ENCODE results near the gene KRTAP10-10.

DNA sequence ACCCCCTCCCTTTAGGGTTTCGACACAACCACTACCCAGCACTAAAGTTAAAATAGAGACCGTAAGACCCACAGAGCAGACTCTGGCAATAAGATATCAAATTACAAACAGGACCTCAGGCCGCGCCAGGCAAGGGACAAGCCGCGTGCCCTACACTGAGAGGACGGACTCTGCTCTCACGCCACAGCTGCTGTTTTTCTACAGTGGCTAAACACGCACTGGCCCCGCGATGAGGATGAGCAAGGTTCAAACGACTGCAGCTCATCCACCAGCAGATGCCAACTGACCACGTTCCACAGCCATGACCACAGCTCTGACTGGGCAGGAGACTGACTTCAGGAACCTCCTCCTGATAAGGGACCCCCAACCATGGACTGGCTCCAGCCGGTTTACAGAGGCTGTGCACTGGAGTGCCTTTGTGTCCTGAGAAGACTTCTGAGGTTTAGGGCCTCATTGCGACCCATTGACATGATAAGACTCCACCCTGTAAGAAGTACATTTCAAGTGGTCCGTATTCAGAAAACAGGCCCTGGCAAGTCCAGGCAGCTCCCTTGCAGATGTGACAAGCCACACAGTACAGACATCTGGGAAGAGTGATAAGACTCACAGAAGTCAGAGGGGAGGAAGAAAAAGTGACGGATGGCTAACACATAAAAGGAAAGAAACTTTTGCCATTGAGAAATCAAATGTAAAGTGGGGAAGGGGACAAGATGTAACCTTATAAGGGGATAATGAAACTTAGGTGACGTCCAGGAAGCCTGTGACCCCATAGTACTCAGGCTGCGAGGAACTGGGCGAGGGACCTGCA is 43.4 kb upstream of the KRTAP10-10 start:
- TF ChIP-seq RAD21 (IDR thresholded peaks at IDR 0.05 in 1 of 2, conservative IDR thresholded peaks at IDR 0.05 in 1 of 2; ENCODE audit: low read depth in 2 of 2, low read length in 2 of 2) (no peak), POLR2AphosphoS5 (IDR thresholded peaks at IDR 0.05; ENCODE audit: low read depth, low read length) (no peak), TAF1 (IDR thresholded peaks at IDR 0.05; ENCODE audit: low read depth, low read length) (no peak), CHD2 (IDR thresholded peaks at IDR 0.05; ENCODE audit: low read length) (no peak), SUZ12 (IDR thresholded peaks at IDR 0.05; ENCODE audit: low read length) (no peak), EZH2 (IDR thresholded peaks at IDR 0.05; ENCODE audit: low read depth, low read length, severe bottlenecking) (no peak), POLR2A (IDR thresholded peaks at IDR 0.05; ENCODE audit: control extremely low read depth in 1 of 2, low read depth in 2 of 2, low read length in 2 of 2) (no peak), GABPA (IDR thresholded peaks at IDR 0.05; ENCODE audit: borderline replicate concordance, insufficient read depth, low read length) (no peak), BCL11A (IDR thresholded peaks at IDR 0.05; ENCODE audit: low read depth in 2 of 2, low read length in 2 of 2) (no peak), SIN3A (conservative IDR thresholded peaks at IDR 0.05 in 1 of 2, IDR thresholded peaks at IDR 0.05 in 1 of 2; ENCODE audit: low read depth in 1 of 2, low read length in 2 of 2) (no peak)
- TF ChIP-seq, protein P1, sequence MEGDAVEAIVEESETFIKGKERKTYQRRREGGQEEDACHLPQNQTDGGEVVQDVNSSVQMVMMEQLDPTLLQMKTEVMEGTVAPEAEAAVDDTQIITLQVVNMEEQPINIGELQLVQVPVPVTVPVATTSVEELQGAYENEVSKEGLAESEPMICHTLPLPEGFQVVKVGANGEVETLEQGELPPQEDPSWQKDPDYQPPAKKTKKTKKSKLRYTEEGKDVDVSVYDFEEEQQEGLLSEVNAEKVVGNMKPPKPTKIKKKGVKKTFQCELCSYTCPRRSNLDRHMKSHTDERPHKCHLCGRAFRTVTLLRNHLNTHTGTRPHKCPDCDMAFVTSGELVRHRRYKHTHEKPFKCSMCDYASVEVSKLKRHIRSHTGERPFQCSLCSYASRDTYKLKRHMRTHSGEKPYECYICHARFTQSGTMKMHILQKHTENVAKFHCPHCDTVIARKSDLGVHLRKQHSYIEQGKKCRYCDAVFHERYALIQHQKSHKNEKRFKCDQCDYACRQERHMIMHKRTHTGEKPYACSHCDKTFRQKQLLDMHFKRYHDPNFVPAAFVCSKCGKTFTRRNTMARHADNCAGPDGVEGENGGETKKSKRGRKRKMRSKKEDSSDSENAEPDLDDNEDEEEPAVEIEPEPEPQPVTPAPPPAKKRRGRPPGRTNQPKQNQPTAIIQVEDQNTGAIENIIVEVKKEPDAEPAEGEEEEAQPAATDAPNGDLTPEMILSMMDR (IDR thresholded peaks at IDR 0.05; ENCODE audit: control extremely low read depth in 1 of 3, insufficient read depth in 1 of 3, low read depth in 1 of 3, low read length in 3 of 3) = no peak
- TF ChIP-seq, protein P2, sequence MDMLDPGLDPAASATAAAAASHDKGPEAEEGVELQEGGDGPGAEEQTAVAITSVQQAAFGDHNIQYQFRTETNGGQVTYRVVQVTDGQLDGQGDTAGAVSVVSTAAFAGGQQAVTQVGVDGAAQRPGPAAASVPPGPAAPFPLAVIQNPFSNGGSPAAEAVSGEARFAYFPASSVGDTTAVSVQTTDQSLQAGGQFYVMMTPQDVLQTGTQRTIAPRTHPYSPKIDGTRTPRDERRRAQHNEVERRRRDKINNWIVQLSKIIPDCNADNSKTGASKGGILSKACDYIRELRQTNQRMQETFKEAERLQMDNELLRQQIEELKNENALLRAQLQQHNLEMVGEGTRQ (IDR thresholded peaks at IDR 0.05; ENCODE audit: low read length) = no peak

Data from H1 (cell line).